KMS-11 (cell line): ENCODE data around the gene PLEKHM3.

ENCODE experiments used
- H2AFZ ChIP-seq: fragments of 200-600 bp; sonication (generic); 2 replicates; pipeline ENCODE4 v1.6.1; 2016; ENCODE audit warnings: antibody characterized with exemption, mixed run types, low read depth
- H3K27ac ChIP-seq: fragments of 200-600 bp; sonication (generic); 2 replicates; pipeline ENCODE4 v1.6.1; 2016; ENCODE audit warnings: mild to moderate bottlenecking, mixed run types
- H3K27me3 ChIP-seq: fragments of 200-600 bp; sonication (generic); 2 replicates; pipeline ENCODE4 v1.6.1; 2017; ENCODE audit warnings: mild to moderate bottlenecking, low read depth, mixed run types, moderate library complexity; ENCODE audit not compliant: insufficient read depth
- H3K36me3 ChIP-seq: fragments of 200-600 bp; sonication (generic); 2 replicates; pipeline ENCODE4 v1.6.1; 2017; ENCODE audit warnings: mild to moderate bottlenecking, mixed run types; ENCODE audit not compliant: insufficient read depth
- H3K4me1 ChIP-seq: fragments of 200-600 bp; sonication (generic); 2 replicates; pipeline ENCODE4 v1.6.1; 2016; ENCODE audit warnings: mild to moderate bottlenecking, low read depth, mixed run types; ENCODE audit not compliant: poor library complexity, severe bottlenecking
- H3K4me2 ChIP-seq: fragments of 200-600 bp; sonication (generic); 2 replicates; pipeline ENCODE4 v1.7.0; 2016; ENCODE audit warnings: mild to moderate bottlenecking, mixed run types
- H3K4me3 ChIP-seq: fragments of 200-600 bp; sonication (generic); IDR thresholded peaks from 2 replicates; pipeline ENCODE4 v1.6.1; 2017; ENCODE audit warnings: low read depth, low read length, mixed read lengths; ENCODE audit not compliant: insufficient read depth
- H3K79me2 ChIP-seq: fragments of 200-600 bp; sonication (generic); 2 replicates; pipeline ENCODE4 v1.6.1; 2016; ENCODE audit warnings: low read depth, mixed run types; ENCODE audit not compliant: insufficient read depth
- H3K9ac ChIP-seq: fragments of 200-600 bp; sonication (generic); 2 replicates; pipeline ENCODE4 v1.6.1; 2016; ENCODE audit warnings: mild to moderate bottlenecking, mixed run types
- H4K20me1 ChIP-seq: fragments of 200-600 bp; sonication (generic); 2 replicates; pipeline ENCODE4 v1.6.1; 2016; ENCODE audit warnings: mild to moderate bottlenecking, mixed run types; ENCODE audit not compliant: insufficient read depth
- TF ChIP-seq, protein P1 (sequence below): fragments of 200-600 bp; sonication (generic); conservative IDR thresholded peaks from 2 replicates; pipeline ENCODE4 v1.6.1; 2017; ENCODE audit warnings: low read depth, mild to moderate bottlenecking, antibody characterized with exemption, low read length, moderate library complexity, mixed read lengths

PLEKHM3 gene

DNA sequence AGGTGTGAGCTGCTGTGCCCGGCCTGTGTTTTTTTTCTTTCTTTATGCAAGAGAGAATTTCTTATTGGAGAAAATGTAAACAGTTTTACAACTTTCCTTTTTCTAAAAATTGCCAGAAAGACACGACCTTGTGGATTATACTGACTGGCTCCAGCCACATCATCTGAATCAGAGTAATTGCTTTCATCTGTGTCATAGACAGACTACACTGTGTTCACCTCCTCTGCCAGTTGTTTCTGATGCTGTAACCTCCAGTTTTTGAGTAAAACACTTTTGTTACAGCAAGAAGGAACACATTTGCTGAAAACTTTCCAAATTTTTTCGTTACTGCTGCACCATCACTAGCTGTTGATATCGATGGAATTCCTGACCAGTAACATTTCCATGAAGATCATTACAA lies 43.9 kb upstream of the PLEKHM3 start:
- H3K27me3 ChIP-seq, result no peaks in the 10 kb centered on the region
- TF ChIP-seq, protein P1, sequence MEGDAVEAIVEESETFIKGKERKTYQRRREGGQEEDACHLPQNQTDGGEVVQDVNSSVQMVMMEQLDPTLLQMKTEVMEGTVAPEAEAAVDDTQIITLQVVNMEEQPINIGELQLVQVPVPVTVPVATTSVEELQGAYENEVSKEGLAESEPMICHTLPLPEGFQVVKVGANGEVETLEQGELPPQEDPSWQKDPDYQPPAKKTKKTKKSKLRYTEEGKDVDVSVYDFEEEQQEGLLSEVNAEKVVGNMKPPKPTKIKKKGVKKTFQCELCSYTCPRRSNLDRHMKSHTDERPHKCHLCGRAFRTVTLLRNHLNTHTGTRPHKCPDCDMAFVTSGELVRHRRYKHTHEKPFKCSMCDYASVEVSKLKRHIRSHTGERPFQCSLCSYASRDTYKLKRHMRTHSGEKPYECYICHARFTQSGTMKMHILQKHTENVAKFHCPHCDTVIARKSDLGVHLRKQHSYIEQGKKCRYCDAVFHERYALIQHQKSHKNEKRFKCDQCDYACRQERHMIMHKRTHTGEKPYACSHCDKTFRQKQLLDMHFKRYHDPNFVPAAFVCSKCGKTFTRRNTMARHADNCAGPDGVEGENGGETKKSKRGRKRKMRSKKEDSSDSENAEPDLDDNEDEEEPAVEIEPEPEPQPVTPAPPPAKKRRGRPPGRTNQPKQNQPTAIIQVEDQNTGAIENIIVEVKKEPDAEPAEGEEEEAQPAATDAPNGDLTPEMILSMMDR, result no peak
- no peaks in the 10 kb centered on the region for H3K4me1 ChIP-seq
- no peak overlapping the region for H3K9ac ChIP-seq
- H3K27ac ChIP-seq, result no peak overlapping the region
- no peaks in the 10 kb centered on the region for H3K79me2 ChIP-seq
- no peak overlapping the region for H3K4me2 ChIP-seq
- H4K20me1 ChIP-seq, result no peaks in the 10 kb centered on the region
- no peaks in the 10 kb centered on the region for H3K36me3 ChIP-seq
- no peak overlapping the region for H2AFZ ChIP-seq
- H3K4me3 ChIP-seq, result no peak overlapping the region

DNA sequence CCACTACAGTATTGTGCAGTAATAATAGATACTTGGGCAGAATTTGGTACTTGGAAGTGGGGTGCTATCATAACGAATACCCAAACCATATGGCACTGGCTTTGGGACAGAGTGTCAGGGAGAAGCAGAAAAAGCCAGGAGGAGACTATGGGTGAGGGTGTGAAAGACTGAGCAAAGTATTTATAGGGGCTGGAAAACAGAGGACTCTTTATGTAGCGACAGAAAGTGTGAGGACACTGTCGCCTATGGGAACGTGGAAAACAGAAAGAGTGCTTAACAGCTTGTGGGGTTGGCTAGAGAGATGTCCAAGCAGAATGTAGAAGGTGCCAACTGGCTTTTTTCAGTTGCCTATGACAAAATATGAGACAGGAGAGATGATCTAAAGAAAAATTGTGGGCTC lies 40.7 kb upstream of the PLEKHM3 start:
- Histone ChIP-seq H4K20me1 (no peaks in the 10 kb centered on the region), H2AFZ (no peak overlapping the region)
- TF ChIP-seq, protein P1, result no peak

DNA sequence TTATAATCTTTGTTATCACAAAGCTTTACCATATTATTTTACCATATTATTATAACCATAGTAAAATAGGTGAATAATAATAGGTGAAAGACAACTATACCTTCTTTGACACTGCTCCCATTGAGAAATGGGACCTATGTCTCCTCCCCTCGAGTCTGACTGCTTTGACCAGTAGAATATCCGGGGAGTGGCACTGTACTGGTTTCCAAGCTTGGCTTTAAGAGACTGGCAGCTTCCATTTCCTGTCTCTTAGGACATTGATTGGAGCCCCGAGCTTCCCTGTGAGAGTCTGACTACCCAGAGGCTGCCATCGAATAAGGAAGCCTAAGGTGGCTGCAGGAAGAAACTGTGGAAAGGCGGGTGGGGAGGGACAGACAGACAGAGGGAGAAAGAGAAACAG lies 40.1 kb upstream of the PLEKHM3 start:
- no peak overlapping the region for H2AFZ ChIP-seq

More for the DNA sequence above, 40.7 kb upstream of the PLEKHM3 start:
- H3K36me3 ChIP-seq, result no peaks in the 10 kb centered on the region
- no peak overlapping the region for H3K4me3 ChIP-seq
- no peaks in the 10 kb centered on the region for H3K79me2 ChIP-seq
- H3K27ac ChIP-seq, result no peak overlapping the region
- H3K27me3 ChIP-seq, result no peaks in the 10 kb centered on the region
- no peak overlapping the region for H3K9ac ChIP-seq
- H3K4me2 ChIP-seq, result no peak overlapping the region
- H3K4me1 ChIP-seq, result no peaks in the 10 kb centered on the region

DNA sequence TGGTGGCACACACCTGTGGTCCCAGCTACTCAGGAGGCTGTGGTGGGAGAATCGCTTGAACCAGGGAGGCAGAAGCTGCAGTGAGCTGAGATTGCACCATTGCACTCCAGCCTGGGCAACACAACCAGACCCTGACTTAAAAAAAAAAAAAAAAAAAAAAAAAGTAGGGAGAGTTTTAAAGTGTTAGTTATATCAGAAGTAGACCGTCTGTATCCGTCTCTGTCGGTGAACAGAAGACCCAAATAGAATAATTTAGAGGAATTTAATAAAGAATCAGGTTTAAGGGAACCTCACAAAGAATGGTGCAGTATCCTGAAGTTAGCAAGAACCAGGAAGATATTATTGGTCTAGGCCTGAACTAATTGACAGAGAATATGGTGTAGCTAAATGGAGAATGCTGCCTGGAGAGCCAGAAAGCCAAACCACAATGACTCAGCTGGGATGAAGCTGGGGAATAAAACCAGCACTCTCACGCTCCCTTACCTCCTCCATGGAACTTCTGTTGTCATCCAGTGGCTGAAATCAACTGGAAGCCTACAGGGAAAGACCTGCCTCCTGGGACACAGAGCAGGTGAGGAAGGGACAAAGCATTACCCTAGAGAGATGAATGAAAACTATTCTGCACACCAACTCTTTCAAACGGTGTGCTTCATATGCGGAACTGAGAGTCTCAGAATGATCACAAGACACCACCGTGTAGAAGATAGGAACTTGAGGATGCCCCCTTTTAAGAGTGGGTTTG lies 39.1 kb upstream of the PLEKHM3 start:
- no peaks in the 10 kb centered on the region for H4K20me1 ChIP-seq
- H3K9ac ChIP-seq, result no peak overlapping the region
- H3K27me3 ChIP-seq, result no peaks in the 10 kb centered on the region
- TF ChIP-seq, protein P1, result no peak
- H3K27ac ChIP-seq, result no peak overlapping the region
- H2AFZ ChIP-seq, result no peak overlapping the region
- no peaks in the 10 kb centered on the region for H3K4me1 ChIP-seq
- H3K4me3 ChIP-seq, result no peak overlapping the region
- no peaks in the 10 kb centered on the region for H3K36me3 ChIP-seq
- H3K4me2 ChIP-seq, result no peak overlapping the region
- H3K79me2 ChIP-seq, result no peaks in the 10 kb centered on the region

More for the DNA sequence above, 40.1 kb upstream of the PLEKHM3 start:
- no peak overlapping the region for H3K4me3 ChIP-seq
- H3K36me3 ChIP-seq, result no peaks in the 10 kb centered on the region
- H3K9ac ChIP-seq, result no peak overlapping the region
- H3K27me3 ChIP-seq, result no peaks in the 10 kb centered on the region
- H3K4me1 ChIP-seq, result no peaks in the 10 kb centered on the region
- H3K79me2 ChIP-seq, result no peaks in the 10 kb centered on the region
- TF ChIP-seq, protein P1, result no peak
- no peak overlapping the region for H3K4me2 ChIP-seq
- H4K20me1 ChIP-seq, result no peaks in the 10 kb centered on the region
- no peak overlapping the region for H3K27ac ChIP-seq
